Epithelial cell of proximal tubule (primary cell): ENCODE data around the gene WNT5A. TPM values are rescaled to one million over a fixed set of nuclear protein-coding genes. Genes with fewer than 3 reads are reported as not detected.

Experiments
- DNase-seq: peaks from one replicate; pipeline ENCODE4 v3.0.0-alpha.2; 2011; ENCODE audit warnings: low read depth
- H3K4me3 ChIP-seq: 2 replicates; pipeline ENCODE4 v1.5.1; 2011; ENCODE audit warnings: low read depth, mild to moderate bottlenecking, low read length
- total RNA-seq: library from RNA; depleted of rRNA; stranded (reverse); fragments of >200 nt; gene quantifications from 2 replicates; pipeline ENCODE4 v1.2.3, GENCODE V29; 2015
- TF ChIP-seq, protein P1 (sequence below): conservative IDR thresholded peaks from 2 replicates; pipeline ENCODE4 v1.5.1; 2012; ENCODE audit warnings: low read depth, mild to moderate bottlenecking, low read length

The WNT5A gene
- total RNA-seq, 1 donor from 2014 or later, result 4.4 TPM

DNA sequence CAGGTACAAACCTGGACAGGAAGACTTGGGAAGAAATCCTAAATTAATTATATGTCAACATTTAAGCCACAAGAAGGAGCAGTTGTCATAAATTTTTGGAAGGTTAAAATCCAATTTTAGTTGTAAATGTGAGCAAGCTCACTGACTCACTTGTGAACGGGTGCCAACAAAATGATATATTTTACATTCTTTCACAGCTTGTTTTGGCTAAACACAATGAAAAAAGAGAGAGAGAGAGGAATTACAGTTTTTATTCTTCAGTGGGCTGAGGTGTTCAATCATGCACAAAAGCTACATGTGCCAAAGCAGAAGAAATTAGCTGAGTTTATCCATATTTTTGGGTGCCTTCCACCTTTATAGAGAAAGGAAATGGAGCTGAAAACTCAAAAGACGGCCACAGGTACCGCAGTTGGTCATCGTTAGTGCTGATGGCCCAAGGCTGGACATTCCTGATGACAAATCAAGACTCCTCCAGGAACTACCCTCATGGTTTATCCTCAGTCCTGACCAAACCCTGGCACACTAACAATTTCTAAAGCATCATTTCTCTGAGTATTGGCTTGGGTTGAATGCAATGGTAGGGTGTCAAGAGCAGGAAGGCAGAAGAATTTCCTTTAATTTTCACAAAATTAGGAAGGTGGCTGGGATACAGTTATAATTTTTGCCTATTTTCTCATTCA is 37.6 kb upstream of the WNT5A start:
- TF ChIP-seq, protein P1, sequence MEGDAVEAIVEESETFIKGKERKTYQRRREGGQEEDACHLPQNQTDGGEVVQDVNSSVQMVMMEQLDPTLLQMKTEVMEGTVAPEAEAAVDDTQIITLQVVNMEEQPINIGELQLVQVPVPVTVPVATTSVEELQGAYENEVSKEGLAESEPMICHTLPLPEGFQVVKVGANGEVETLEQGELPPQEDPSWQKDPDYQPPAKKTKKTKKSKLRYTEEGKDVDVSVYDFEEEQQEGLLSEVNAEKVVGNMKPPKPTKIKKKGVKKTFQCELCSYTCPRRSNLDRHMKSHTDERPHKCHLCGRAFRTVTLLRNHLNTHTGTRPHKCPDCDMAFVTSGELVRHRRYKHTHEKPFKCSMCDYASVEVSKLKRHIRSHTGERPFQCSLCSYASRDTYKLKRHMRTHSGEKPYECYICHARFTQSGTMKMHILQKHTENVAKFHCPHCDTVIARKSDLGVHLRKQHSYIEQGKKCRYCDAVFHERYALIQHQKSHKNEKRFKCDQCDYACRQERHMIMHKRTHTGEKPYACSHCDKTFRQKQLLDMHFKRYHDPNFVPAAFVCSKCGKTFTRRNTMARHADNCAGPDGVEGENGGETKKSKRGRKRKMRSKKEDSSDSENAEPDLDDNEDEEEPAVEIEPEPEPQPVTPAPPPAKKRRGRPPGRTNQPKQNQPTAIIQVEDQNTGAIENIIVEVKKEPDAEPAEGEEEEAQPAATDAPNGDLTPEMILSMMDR, result no peak
- no peak overlapping the region for H3K4me3 ChIP-seq
- DNase-seq, result no peak

DNA sequence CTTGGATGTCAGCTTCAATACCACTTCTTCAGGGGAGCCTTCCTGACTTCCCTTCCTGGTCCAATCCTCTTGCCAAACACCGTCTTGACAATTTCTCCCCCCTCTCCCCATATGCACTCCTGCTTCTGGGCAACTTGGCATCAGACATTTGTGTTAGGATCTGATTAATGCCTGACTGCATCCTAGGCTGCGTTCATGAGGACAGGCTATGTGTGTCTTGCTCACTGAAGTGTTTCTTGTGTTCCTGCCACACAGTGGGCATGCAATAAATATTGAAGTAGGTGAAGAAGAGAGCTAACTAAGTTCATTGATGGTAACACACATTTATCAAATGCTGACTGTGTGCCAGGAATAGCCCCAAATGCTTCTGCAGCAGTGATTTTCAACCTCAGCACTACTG is 36.4 kb upstream of the WNT5A start:
- no peak overlapping the region for H3K4me3 ChIP-seq
- DNase-seq, result no peak
- TF ChIP-seq, protein P1, result no peak

DNA sequence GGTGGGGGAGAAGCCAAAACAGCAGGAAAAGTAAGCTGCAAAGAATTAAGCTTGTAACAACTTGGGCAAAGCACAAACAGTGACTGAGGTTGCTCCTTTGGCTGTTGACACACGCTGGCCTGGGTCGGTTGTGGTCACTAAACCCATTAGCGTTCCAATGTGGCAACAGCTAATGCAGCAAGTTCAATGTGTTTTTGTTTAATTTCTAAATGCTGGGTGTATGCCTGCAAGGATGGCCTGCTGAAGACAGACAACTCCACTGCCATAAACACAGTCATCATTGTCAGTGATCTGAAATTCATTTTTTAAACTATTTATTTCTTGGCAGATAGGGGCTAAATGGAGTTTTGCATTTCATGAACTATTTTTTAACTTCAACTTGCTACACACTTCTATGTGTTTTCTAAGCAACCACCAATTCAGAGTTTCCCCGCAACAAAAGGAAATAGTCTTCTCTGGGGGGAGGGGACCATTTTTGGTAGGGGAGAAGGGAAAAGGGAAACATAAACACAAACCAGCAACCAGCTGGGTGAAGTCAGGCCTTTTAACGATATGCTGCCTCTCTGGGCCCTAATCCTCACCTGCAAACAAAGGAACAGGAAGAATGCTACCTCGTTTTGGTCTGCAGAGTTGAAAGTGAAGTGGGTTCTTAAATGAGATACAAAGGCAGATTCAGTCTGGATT is 34.8 kb upstream of the WNT5A start:
- DNase-seq, result no peak
- TF ChIP-seq, protein P1, result no peak

DNA sequence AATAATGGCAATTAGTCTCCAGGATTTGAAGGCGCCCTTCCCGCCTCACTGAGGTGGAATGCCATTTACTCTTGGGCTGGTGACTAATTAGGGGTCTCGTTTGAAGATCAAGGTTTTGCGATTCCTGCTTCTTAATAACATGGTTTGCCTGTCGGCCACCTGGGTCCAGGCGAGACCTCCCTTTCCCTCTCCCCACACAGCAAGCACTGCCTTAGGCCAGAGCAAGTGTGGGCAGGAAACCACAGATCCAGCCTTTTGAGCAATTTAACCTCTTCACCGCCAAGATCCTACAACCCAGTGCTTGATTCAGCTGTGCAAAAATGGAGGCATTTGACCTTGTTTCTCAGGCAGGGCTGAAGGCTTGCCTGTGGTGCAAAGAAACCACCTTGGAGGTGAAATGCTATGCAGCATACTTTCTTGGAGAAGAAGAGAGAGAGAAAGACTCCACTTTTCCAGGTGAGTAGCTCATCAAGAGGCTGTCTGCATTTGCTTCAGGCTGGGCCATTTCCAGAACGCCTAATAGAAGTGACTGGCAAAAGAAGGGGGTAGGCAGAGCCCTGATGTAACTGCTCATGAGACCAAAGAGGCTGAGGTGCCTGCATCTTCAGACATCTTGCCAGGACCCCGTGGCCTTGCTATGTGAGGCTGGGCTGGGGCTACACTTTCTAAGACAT is 34.1 kb upstream of the WNT5A start:
- no peak overlapping the region for H3K4me3 ChIP-seq
- no peak for DNase-seq
- TF ChIP-seq, protein P1, result no peak

More for the DNA sequence above, 34.8 kb upstream of the WNT5A start:
- H3K4me3 ChIP-seq, result no peak overlapping the region

DNA sequence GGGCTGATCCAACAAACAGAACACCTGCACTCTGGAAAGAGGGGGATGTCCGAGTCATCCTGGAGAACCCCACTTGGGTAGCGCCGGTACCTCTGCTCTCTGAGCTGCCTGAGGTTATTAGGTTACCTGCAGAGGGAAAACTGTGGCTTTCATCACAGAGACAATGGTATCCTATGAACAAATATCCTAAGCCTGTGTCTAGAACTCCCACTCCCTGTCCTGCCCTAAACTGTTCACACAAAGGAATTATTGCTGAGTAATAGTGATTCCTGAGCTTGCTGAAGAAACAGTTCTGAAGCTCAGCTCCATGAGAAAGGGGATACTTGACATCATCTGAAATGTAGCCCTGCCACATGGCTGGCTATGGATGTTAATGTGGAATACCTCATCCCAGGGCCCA is 31.9 kb upstream of the WNT5A start:
- TF ChIP-seq, protein P1, result no peak
- H3K4me3 ChIP-seq, result no peak overlapping the region
- DNase-seq, result no peak

DNA sequence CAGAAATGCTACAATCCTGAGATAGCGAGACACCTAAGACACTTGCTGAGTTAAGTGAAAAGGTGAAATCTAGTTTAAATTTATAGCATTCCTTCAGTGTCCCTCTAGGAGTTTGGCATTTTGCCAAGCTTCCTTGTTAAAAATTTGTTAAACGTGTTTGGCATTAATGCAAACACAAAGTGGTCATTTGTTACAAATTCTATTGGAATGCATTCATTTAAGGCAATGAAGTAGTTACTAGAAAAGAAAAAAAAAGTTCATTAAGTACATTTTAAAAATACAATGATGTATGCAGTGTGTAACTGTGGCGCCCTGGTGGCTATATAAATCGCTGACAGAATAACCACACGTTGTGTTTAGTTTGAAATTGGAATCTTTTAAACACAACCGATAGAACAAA is 31.3 kb upstream of the WNT5A start:
- no peak overlapping the region for H3K4me3 ChIP-seq
- DNase-seq, result peak; percentile 58
- TF ChIP-seq, protein P1, result no peak
